Hippocampal formation (tissue), 2 donors: ENCODE measurements around the gene ANKRD65.
"Not testable (repeated sequence)": the region's sequence is repeated elsewhere in the genome, so short reads cannot be mapped to it uniquely, and the experiment has no call there.

Experiments used
- DNase-seq, 2 donors: peaks; one replicate each; lab custom pipeline; 2025; lab: John Stamatoyannopoulos, UW

The ANKRD65 gene

DNA sequence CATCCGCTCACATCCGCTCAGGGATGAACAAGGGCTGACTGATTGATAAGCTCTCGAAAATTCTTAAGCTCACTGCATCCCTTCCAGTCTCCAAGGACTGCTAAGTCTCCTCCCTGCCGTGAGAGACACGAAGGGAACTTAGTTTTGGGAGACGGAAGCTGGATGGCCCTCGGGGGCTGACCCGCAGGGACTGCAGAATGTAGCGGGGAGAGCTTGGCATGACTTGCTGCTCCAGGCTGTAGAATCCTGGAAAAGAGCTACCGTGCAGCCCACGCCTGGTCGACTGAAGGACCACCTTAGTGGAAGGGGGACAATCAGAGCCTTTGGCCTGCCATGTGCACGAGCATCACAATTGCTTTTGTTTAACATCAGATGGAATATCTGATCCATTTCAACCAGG, 5.3 kb downstream of the ANKRD65 start:
- no peak for DNase-seq

DNA sequence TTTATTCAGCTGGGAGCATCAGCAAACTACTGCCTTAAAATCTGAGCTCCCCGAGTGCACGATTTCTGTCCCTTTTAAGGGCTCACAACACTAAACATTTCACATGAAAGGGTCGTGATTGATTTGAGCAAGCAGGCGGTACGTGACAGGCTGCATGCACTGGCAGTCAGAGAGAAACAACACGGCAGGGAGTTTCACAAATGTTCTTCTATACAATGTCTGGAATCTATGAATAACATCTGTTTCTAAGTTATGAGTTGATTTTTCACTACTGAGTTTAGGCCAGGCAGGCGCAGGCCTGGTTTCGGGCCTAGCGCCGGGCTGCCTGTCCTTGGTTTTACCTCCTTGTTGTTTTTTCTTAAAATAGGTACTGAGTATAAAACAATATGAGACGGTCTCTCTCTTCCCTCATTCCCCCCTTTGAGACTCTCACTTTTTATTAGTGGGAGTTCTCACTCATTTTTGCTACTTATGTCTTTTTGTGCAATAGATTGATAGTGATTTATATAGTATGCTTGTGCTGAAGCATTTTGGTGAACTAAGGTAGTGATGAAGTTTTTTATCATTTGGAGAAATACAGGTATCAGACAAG, 8.7 kb downstream of the ANKRD65 start:
- not testable (repeated sequence) for DNase-seq

DNA sequence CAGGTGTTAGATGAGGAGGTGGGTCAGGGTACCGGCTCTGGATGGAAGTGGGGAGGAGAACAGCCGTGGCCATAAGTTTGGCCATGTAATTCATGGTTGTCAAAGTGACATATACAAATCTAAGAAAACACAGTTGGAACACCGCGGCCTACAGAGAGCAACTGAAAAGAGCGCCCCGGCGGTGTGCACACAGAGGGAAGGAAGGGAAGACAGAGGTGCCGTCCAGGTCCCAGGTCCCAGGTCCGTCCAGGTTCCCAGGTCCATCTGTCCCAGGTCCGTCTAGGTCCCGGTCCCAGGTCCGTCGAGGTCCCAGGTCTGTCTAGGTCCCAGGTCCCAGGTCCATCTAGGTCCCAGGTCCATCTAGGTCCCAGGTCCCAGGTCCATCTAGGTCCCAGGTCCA, 9.4 kb downstream of the ANKRD65 start:
- DNase-seq = no peak

DNA sequence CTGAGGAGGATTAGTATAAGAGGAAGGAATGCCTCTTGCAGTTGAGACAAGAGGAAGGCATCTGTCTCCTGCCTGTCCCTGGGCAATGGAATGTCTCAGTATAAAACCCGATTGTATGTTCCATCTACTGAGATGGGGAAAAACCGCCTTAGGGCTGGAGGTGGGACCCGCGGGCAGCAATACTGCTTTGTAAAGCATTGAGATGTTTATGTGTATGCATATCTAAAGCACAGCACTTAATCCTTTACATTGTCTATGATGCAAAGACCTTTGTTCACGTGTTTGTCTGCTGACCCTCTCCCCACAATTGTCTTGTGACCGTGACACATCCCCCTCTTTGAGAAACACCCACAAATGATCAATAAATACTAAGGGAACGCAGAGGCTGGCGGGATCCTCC, 10.8 kb downstream of the ANKRD65 start:
- DNase-seq = not testable (repeated sequence)

DNA sequence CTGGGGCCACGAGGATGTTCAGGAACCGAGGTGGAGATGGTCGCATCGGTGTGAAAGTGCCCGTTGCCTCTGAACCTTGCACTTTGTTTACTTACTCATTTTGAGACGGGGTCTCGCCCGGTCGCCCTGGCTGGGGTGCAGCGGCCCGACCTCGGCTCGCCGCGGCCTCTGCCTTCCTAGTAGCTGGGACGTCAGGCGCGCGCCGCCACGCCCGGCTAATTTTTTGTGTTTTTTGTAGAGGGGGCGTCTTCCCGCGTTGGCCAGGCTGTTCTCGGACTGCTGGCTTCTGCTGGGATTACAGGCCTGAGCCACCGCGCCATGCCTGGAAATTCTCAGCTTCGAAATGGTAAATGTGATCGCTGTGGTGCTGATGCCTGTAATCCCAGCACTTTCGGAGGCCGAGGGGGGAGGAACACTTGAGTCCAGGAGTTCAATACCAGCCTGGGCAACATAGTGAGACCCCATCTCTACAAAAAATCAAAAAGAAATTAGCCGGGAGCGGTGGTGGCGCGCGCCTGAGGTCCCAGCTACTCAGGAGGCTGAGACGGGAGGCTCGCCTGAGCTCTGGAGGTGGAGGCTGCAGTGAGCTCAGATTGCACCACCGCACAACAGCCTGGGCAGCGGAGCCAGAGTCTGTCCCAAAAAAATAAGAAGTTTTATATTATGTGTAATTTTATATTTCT, 13.3 kb downstream of the ANKRD65 start:
- no peak for DNase-seq

DNA sequence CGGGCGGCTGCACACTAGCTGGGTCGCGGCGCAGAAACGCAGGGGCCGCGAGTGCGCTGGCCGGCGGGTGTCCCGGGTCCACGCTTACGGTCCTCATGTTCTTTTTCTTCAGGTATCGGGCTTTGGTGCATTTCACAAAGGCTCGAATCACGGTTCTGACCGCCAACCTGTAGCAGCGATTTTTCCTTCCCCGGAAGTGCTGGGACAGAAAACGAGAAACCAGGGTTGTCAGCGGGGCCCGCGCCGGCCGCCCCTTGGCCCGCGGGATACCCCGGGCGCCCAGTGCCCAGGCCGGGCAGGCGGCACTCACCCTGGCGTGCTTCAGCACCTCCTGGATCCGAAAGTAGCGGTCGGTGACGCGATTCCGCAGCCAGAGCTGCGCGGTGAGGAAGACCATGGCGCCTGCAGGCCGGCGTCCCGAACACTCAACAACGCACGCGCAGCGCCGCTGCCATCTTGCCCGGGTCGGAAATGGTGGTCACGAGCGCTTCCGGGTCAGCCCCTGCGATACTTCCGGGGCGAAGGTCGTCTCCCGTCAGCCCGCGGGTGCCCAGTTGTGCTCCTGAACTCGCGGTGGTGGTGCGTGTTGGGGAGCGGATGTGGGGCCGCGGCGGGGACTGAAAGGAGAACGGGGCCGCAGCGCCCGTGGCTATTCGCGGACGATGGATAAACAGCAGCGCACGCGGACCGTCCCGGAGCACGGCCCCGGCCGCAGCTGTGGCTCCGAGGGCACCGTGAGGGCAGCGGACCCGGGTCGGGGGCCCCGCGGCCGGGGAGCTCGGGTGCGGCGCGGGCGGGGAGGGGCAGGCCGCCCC, 14.0 kb downstream of the ANKRD65 start, which contains the start of gene MRPL20:
Gene MRPL20 (minus strand): TSS at position 473 of the 815 bp plus-strand sequence. CDS start 76 bp downstream, at position 397.
- DNase-seq = peak; percentile 81 to 89

DNA sequence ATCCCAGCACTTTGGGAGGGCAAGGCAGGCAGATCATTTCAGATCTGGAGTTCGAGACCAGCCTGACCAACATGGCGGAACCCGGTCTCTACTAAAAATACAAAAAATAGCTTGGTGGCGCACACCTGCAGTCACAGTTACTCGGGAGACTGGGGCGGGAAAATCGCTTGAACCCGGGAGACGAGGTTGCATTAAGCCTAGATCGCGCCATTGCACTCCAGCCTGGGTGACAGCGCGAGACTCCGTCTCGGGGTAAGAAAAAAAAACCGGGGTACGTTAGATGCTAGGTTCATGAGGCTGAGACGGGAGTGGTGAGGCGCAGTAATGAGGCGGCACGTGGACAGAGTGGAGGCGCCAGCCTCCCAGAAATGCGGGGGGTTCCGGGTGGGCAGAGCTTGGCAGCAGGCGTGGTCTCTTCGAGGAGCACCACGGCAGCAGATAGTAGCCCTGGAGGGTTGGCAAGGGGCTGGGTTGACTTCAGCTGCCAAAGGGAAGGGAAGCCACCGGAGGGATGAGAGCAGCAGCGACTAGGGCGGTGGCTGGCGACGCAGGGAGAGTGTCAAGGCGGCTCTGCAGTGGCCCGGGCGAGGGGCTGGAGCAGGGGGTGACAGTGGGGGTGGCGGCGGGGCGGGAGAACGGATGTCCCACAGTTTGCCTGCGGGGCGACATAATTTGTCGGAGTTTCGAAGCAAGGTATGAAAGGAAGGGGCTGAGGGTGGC, 14.8 kb downstream of the ANKRD65 start:
- DNase-seq = no peak

DNA sequence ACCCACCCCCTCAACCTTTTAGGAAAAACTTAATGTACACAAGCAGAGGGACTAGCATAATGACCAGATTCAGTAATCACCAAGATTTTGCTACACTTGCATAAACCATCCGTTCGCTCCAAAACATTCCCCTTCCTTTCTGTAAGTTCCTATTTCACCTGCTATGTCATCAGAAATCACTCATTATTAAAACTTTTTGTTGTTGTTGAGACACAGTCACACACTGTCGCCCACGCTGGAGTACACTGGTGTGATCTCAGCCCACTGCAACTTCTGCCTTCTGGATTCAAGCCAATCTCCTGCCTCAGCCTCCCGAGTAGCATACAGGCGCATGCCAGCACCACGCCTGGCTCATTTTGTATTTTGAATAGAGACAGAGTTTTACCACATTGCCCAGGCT, 17.4 kb downstream of the ANKRD65 start:
- no peak for DNase-seq

DNA sequence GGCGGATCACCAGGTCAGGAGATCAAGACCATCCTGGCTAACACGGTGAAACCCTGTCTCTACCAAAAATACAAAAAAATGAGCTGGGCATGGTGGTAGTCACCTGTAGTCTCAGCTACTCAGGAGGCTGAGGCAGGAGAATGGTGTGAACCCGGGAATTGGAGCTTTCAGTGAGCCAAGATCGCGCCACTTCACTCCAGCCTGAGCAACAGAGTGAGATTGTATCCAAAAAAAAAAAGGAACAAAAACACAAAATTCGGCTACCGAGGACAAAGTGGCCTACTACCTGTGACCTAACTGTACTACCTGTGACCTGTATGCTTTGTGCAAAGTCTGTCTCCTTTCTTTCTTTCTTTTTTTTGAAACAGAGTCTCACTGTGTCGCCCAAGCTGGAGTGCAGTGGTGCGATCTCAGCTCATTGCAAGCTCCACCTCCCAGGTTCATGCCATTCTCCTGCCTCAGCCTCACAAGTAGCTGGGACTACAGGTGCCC, 18.1 kb downstream of the ANKRD65 start:
- not testable (repeated sequence) for DNase-seq

DNA sequence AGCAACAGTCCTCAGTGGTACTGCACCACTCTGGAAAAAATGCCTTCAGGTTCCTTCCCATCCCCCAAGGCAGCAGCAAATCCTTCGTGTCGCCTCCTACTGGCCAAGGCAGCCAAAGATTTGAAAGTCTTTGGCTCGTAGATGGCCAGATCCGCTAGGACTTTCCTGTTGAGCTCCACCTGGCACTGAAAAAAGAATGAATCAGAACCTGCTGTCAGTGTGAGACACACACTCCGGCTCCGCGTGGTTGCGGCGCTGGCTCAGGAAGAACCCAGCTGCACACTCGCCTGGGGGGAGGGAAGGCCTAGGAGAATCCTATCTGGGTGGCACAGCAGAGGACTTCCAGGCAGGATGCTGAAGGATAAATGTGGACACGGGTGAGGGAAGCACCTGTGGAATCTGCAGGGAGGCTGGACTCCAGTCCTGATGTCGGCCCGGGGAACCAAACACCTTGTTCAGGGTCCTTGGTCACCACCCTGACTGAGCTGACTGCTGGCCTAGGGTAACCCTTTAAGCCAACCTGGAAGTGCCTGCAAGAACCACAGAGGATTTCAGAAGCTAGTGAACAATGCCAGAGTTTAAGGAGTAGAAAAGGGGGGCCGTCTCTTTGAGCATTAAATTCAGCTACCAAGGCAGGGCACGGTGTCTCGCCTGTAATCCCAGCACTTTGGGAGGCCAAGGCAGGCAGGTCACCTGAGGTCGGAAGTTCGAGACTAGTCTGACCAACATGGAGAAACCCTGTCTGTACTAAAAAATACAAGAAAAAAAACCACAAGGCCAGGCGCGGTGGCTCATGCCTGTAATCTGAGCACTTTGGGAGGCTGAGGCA, 18.8 kb downstream of the ANKRD65 start:
- DNase-seq = no peak

DNA sequence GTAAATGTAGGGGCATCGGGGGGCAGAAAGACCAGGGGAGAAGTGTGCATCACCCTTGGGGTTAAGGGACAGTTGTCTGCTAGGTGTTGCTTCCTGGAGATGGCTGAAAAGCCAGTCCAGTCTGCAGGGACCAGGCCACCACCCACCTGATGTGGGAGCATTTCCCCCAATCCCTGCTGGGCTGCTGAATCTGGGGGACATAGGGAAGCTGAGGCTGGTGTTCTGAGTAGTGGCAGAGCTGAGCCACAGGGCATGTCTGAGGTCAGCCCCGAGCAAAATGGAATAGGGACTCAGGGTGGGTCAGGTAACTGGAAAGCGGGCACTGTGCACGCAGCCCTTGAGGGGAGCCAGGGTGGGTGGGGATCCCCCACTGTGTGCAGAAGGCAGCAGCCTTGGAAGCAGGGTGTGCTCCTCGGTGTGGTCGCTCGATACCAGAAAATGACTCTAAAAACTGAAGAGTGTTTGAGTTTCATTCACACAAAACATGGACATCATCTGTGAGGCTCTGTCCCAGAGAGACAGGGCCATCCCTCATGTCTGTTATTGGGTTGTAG, 19.5 kb downstream of the ANKRD65 start:
- no peak for DNase-seq

DNA sequence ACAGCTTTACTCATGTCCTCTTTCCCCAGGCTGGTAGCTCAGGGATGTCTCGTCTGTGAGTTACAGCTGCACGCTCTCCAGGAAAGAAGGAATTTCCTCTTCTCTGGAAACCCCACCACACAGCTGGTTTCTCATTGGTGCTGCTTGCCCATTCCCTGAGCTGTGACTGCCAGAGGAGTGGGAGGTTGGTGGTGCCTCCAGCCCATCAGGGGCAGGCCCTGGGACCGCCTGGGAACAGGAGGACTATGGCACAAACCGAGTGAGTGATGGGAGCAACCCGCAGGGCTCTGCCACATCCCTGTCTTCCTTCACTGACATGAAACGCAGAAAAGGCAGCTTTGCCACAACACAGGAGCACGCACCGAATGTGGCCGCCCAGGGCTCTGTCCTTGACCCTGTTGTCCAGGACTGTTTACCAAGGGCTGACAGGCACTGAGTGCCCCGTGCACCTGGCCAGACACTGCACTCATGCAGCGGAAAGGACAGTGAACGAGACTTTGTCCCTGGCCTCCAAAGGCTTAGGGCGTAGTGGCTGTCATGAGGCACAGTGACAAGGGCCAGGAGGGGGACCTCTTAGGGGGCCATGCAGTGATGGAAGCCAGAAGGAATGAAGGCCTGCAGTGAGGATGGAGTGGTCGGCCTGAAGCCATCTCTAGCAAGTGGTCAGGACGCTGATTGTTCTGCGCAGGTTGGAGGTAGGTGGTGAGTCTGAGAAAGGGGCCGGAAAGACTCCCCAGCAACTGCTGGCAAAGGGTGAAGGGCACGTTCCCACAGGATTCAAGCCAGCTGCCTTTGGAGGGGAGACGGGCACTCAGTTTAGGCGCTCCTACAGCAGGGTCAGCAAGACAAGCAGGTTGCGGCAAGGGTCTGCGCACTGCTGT, 20.3 kb downstream of the ANKRD65 start:
- DNase-seq = no peak

DNA sequence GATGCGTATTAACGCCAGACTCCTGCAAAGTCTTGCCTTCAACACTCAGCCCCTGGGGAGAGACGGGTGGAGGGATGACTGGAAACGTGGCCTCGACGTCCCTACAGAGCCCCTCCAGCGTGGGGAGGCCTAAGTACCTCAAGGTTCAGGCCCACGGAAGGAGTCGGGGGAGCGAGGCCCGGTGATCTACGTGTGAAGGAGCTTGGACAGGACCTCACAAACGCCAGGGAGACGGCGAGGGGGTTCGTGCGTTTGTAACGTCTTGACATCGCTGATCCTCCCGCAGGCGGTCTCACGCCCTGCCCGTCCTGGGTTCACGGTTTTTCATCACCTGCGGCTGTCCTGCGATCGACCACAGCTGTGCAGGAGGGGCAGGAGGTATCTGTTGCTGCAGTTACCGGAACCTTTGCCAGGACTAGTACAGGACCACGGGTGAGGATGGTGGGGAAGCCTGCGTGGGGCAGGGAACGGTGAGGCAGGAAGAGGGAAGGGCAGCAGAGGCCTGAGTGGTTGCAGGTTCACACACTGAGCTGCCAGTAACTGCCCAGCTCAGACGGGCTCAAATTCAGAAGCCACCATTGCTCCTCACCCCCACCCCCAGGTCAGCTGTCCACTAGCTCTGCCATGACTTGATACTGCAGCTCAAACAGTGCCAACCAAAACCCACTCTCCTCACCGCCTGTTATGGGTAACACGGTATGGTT, 21.1 kb downstream of the ANKRD65 start:
- no peak for DNase-seq

DNA sequence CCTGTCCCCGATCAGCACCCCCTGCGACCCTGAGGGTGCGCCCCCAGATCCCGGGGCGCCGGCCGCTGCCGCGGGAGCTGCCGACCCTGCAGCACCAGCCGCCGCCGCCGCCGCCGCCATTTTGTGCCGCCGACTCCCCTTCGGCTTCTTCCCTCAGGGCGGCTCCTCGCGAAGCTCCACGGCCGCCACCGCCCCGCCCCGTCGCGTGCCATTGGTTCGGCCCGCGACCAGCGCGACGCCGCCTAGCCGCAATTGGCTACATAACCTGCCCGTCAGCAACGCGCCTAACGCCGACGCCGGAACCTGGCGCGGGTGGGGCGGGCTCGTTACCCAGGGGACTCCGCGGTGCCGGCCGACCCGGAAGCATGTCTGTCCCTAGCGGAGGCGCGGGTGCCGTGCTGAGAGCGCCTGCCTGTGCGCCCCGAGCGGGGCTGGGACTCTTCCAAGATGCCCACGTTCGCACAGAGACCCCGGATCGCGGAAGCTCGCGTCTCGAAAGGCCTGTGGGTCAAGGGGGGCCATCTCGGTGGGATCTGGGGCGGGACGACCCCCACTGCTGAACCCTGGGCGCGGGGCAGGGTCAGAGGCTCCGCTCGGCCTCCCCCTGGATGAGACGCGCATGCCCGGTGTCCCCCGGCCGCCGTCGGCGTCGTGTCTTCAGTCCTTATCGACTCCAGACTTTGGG, 21.7 kb downstream of the ANKRD65 start, which contains the start of gene CCNL2:
Gene CCNL2 (minus strand): TSS at position 149 of the 685 bp plus-strand sequence. CDS start 29 bp downstream, at position 120.
- peak; percentile 96 to 98 for DNase-seq

DNA sequence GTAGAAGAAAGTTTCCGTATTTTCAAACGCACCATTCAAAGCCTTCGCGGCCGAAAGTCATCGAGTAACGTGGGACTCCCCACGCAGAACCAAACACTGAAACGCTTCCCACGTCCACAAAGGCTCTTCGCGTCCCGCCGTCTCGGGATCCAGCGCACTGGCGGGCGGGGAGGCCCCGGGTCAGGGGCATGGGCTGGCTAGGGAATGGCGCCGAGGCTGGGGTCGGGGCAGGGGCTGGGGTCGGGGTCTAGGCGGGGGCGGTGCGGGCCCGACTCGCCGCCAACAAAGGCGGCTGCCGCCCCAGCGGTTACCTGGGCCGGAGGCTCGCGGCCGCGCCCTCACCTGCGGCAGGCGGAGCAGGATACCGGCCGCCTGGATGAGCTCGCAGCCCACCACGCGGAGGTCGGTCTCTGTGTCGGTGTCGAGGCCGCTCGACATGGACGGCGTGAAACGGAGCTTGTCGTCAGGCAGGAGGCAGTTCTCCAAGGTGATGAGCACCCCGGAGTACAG, 22.3 kb downstream of the ANKRD65 start:
- no peak for DNase-seq

DNA sequence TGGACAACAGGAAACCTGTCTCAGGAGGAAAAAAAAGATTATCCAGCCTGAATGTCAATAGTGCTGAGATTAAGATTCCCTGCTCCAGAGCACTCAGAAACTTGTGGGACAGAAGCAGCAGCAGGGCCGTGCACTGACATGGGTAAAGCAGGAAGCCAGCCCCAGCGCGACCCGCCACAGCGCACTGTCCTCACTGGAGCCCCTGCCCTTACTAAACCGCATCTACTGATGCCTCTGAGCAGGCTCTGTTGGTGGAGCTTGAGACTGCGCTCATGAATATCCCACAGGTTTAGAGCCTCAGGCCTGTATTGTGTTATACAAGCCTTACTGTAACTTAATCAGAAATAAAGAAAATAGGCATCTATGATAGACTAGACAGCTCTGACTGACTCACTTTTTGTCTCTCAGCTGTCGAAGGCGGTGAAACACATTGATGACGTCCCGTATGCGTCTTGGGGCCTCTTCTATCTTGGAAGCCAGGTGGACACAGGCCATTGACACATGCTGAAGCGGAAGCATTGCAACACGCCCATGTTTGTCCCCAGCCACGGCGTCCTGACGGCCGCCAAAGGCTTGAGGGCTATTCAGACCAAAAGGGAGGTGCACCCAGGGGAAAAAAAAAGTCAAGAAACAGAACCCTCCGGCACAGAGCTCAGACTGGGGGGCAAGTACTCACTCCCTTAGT, 23.1 kb downstream of the ANKRD65 start:
- no peak for DNase-seq

DNA sequence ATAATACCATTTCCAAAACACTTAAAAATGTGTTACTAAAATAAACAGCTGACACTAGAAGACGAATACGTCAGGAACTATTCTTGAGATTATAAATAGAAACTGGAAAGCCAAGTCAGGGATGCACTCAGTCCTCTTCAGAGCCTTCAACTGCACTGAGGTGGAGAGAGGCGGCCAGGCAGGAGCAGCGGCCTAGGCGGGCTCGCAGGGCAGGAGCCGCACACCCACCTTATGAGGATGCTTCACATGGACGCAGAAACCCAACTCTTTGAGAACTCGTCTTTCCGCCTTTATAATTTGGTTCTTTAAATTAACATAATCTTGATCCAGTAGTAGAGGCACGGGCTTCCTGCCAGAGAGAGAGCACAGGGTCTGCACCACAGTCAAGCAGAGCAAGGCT, 25.9 kb downstream of the ANKRD65 start:
- no peak for DNase-seq

DNA sequence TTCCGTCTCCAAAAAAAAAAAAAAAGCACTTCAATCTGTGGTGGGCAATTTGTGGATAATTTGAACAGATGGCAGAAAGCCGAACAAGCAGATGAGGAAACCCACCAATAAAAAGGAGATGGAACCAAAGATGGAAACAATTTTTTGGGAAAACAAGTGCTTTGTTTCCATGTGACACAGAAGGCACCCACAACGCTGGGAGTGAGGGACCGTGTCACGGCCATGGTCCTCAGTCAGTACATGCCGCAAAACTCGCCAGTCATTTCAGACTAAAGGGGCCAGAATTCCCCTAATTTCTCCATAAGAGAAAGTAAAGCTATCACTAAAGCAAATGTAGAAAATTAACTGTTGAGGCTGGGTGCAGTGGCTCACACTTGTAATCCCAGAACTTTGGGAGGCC, 27.0 kb downstream of the ANKRD65 start:
- DNase-seq = no peak
